ENCODE measurements around the gene CKS1B.

GRCh38 chr1:154964359-154964758 lies 10.1 kb upstream of the CKS1B start:
- no peak for TF ChIP-seq EZH2 (IDR thresholded peaks at IDR 0.05; ENCODE audit: low read length, missing control alignments)
- no peak for TF ChIP-seq CTCF (conservative IDR thresholded peaks at IDR 0.05 in 1 of 2, IDR thresholded peaks at IDR 0.05 in 1 of 2; ENCODE audit: low read depth in 1 of 2, low read length in 2 of 2)

All from fibroblast of lung (primary cell).